ENCODE results near the gene LPIN3.

DNA sequence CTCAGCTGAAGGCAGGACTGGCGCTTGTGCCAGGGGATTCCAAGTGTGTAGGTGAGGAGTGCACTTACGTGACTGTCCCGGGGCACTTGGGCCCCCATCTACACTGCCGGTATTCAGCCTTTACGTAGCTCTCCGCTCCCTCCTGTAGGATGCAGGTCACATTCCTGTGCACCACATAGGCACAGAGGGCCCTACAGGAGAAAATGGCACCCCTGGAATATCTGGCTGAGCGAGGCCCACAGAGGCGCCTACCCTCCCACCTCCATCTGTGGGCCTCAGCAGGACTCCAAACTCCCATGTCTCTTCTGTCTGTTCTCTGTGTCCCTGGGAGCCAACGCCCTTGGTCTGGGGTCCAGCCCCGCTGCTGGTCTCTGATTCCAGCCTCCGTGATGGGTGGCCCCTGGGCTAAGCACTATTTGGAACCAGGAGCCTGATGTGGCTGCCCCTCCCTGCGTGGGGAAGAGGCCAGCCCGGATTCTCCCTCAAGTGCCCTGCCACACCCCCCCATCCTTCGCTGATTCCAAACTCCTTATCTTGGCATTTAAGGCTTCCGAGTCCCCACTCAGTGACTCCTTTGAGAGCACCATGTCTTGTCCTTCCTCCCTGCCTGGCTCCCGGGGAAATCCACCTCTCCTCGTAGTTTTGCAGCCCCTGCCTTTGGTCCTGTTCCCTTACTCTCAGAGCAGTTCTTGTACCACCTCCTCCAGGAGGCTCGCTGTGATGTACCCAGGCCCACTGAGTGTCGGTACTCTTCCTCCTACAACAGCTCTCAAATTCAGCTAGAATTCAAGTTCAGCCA lies 24.5 kb downstream of the LPIN3 start:
- TF ChIP-seq, protein P1, sequence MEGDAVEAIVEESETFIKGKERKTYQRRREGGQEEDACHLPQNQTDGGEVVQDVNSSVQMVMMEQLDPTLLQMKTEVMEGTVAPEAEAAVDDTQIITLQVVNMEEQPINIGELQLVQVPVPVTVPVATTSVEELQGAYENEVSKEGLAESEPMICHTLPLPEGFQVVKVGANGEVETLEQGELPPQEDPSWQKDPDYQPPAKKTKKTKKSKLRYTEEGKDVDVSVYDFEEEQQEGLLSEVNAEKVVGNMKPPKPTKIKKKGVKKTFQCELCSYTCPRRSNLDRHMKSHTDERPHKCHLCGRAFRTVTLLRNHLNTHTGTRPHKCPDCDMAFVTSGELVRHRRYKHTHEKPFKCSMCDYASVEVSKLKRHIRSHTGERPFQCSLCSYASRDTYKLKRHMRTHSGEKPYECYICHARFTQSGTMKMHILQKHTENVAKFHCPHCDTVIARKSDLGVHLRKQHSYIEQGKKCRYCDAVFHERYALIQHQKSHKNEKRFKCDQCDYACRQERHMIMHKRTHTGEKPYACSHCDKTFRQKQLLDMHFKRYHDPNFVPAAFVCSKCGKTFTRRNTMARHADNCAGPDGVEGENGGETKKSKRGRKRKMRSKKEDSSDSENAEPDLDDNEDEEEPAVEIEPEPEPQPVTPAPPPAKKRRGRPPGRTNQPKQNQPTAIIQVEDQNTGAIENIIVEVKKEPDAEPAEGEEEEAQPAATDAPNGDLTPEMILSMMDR (conservative IDR thresholded peaks at IDR 0.05; ENCODE audit: low read depth, low read length), result no peak
- TF ChIP-seq EZH2phosphoT487 (IDR thresholded peaks at IDR 0.05; ENCODE audit: borderline replicate concordance, low read length) (no peak), EZH2 (IDR thresholded peaks at IDR 0.05; ENCODE audit: low read length, unreplicated experiment) (no peak)

All from PC-3 (cell line).